Measurements from ENCODE around the gene AIFM2. TPM values are rescaled to one million over a fixed set of nuclear protein-coding genes. Genes with fewer than 3 reads are reported as not detected.

AIFM2 gene
- total and polyA plus RNA-seq, 2 donors (not counting 3 experiments of a cell fraction or from before 2014, with no cell fraction given): 6.9 to 8.7 TPM

DNA sequence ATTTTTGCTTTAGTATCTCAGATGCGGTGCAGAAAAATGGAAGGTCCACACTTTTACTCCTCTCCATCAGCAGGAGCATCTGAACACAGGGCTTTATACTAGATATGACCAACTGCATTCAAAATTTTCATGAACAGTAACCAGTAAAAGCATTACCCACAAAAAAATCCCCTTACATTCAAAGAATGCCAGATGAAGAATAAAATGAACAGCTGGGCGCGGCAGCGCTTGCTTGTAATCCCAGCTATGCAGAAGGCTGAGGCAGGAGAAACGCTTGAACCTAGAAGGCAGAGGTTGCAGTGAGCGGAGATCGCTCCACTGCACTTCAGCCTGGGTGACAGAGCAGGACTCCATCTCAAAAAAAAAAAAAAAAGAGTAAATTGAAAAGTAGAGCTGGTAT is 34.6 kb upstream of the AIFM2 start:
- Histone ChIP-seq H3K27ac (ENCODE audit: insufficient read depth, low read depth, low read length) (no peak overlapping the region), H3K27me3 (ENCODE audit: control insufficient read depth in 2 of 2, insufficient read depth in 2 of 2, low read length in 2 of 2) (no peaks in the 10 kb centered on the region), H3K36me3 (ENCODE audit: control insufficient read depth in 2 of 2, extremely low read depth in 1 of 2, insufficient read depth in 2 of 2, low read length in 2 of 2) (peaks cover 2 to 10% of the 10 kb centered on the region in 2 experiments), H3K4me2 (ENCODE audit: insufficient read depth, low read length) (no peak overlapping the region), H2AFZ (ENCODE audit: low read depth, low read length) (no peak overlapping the region), H4K20me1 (replicated peaks; ENCODE audit: control insufficient read depth, extremely low read depth, insufficient read depth, low read length) (no peaks in the 10 kb centered on the region), H3K9me3 (replicated peaks; ENCODE audit: control insufficient read depth, insufficient read depth, low read length) (no peaks in the 10 kb centered on the region), H3K9ac (replicated peaks; ENCODE audit: extremely low read depth, insufficient read depth, low read length) (no peak overlapping the region), H3K4me3 (replicated peaks in 1 of 3; ENCODE audit: insufficient read depth in 1 of 3, low read depth in 1 of 3, low read length in 3 of 3) (no peak overlapping the region), H3K9me1 (replicated peaks; ENCODE audit: control insufficient read depth, extremely low read depth, insufficient read depth, low read length) (no peaks in the 10 kb centered on the region), H3K79me2 (ENCODE audit: control insufficient read depth, insufficient read depth, low read length) (peaks cover 77% of the 10 kb centered on the region), H3K4me1 (ENCODE audit: control insufficient read depth, extremely low read depth, insufficient read depth, low read length) (peaks cover 9% of the 10 kb centered on the region)
- FAIRE-seq (no peak), DNase-seq (ENCODE audit: low read depth, low spot score) (no peak)
- ChIA-PET CTCF (interaction anchor here (1.7 to 1.9 kb wide), 2 partner anchors 18 to 20 kb away, joined by 4 to 7 read pairs; partner anchors contain the start of gene TYSND1), POLR2A (interaction anchor here (0.7 kb wide), 1 partner anchor 177 kb away, joined by 3 read pairs; no protein-coding TSS in a partner anchor)
- no TSS peak for BruUV-seq (replicated peaks)
- intact Hi-C loops (cut with micrococcal nuclease): no loop called here
- TF ChIP-seq, protein P1, sequence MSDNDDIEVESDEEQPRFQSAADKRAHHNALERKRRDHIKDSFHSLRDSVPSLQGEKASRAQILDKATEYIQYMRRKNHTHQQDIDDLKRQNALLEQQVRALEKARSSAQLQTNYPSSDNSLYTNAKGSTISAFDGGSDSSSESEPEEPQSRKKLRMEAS (IDR thresholded peaks at IDR 0.05; ENCODE audit: insufficient read depth, insufficient read length): no peak
- TF ChIP-seq, protein P2, sequence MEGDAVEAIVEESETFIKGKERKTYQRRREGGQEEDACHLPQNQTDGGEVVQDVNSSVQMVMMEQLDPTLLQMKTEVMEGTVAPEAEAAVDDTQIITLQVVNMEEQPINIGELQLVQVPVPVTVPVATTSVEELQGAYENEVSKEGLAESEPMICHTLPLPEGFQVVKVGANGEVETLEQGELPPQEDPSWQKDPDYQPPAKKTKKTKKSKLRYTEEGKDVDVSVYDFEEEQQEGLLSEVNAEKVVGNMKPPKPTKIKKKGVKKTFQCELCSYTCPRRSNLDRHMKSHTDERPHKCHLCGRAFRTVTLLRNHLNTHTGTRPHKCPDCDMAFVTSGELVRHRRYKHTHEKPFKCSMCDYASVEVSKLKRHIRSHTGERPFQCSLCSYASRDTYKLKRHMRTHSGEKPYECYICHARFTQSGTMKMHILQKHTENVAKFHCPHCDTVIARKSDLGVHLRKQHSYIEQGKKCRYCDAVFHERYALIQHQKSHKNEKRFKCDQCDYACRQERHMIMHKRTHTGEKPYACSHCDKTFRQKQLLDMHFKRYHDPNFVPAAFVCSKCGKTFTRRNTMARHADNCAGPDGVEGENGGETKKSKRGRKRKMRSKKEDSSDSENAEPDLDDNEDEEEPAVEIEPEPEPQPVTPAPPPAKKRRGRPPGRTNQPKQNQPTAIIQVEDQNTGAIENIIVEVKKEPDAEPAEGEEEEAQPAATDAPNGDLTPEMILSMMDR (IDR thresholded peaks at IDR 0.05; ENCODE audit: extremely low read depth in 1 of 2, insufficient read depth in 1 of 2, low read depth in 1 of 2, low read length in 2 of 2): no peak
- TF ChIP-seq POLR2AphosphoS5 (IDR thresholded peaks at IDR 0.05; ENCODE audit: insufficient read depth, low read depth, low read length) (no peak), GATA2 (IDR thresholded peaks at IDR 0.05; ENCODE audit: insufficient read depth, insufficient read length, low read depth, low read length) (no peak), POLR2A (IDR thresholded peaks at IDR 0.05; ENCODE audit: low read depth, low read length) (no peak), JUN (IDR thresholded peaks at IDR 0.05; ENCODE audit: borderline replicate concordance, insufficient read depth, insufficient read length, low read depth) (no peak), EZH2 (IDR thresholded peaks at IDR 0.05; ENCODE audit: borderline replicate concordance, low read depth, low read length, severe bottlenecking) (no peak), MYC (IDR thresholded peaks at IDR 0.05; ENCODE audit: low read depth, low read length) (no peak), FOS (IDR thresholded peaks at IDR 0.05; ENCODE audit: borderline replicate concordance, insufficient read depth, low read length) (no peak)
- dilution Hi-C loops (cut with MboI; ENCODE audit: extremely low pct_ligation_motif_present, low sequenced_read_pairs): no loop called here

Data from endothelial cell of umbilical vein (primary cell).